ENCODE data around the gene SPECC1. TPM values are rescaled to one million over a fixed set of nuclear protein-coding genes. Genes with fewer than 3 reads are reported as not detected.

SPECC1 gene
- total RNA-seq, 4 donors from 2014 or later = 44.5 to 87.9 (median 70.0) TPM

- no peak for TF ChIP-seq CTCF (IDR thresholded peaks at IDR 0.05; ENCODE audit: low read depth)
Measured at GRCh38 chr17:20074489-20074888, 65.3 kb downstream of the SPECC1 start.

GRCh38 chr17:20077978-20078685 is 69.0 kb downstream of the SPECC1 start:
- TF ChIP-seq CTCF (IDR thresholded peaks at IDR 0.05; ENCODE audit: low read depth) = no peak

GRCh38 chr17:20080513-20080912 is 71.4 kb downstream of the SPECC1 start:
- TF ChIP-seq CTCF (IDR thresholded peaks at IDR 0.05; ENCODE audit: low read depth) = no peak

- TF ChIP-seq CTCF (IDR thresholded peaks at IDR 0.05; ENCODE audit: low read depth) = no peak
Measured at GRCh38 chr17:20083156-20083859, 74.1 kb downstream of the SPECC1 start.

- no peak for TF ChIP-seq CTCF (IDR thresholded peaks at IDR 0.05; ENCODE audit: low read depth)
Measured at GRCh38 chr17:20084621-20085282, 75.6 kb downstream of the SPECC1 start.

GRCh38 chr17:20085283-20085845 is 76.2 kb downstream of the SPECC1 start:
- TF ChIP-seq CTCF (IDR thresholded peaks at IDR 0.05; ENCODE audit: low read depth) = no peak

Data from subcutaneous adipose tissue (tissue), 4 donors.